PFSK-1 (cell line): ENCODE results near the gene RELA.
A peak's percentile ranks its signal among the peaks of the same experiment; 100 is the strongest.

Experiments
- POLR2AphosphoS5 ChIP-seq: IDR thresholded peaks from 2 replicates; pipeline ENCODE4 v1.6.1; 2012; ENCODE audit warnings: low read depth, mild to moderate bottlenecking, control low read depth, low read length, moderate library complexity
- REST ChIP-seq, 2 experiments: IDR thresholded peaks; 2 replicates each; pipeline versions ENCODE4 v1.6.1 to v1.8.0; 2011 to 2012; ENCODE audit warnings: low read depth in 2 of 2, low read length in 2 of 2, control low read depth in 1 of 2, inconsistent platforms in 1 of 2, mild to moderate bottlenecking in 1 of 2, moderate library complexity in 1 of 2; ENCODE audit not compliant: insufficient read depth in 1 of 2
- SIN3A ChIP-seq: IDR thresholded peaks from 2 replicates; pipeline ENCODE4 v1.6.1; 2012; ENCODE audit warnings: mild to moderate bottlenecking, low read length, moderate library complexity, borderline replicate concordance; ENCODE audit not compliant: insufficient read depth

GRCh38 chr11:65616575-65617001 lies 46.1 kb downstream of the RELA start:
- TF ChIP-seq REST (IDR thresholded peaks at IDR 0.05; ENCODE audit: insufficient read depth in 1 of 2, low read depth in 2 of 2, low read length in 2 of 2) = no peak
- 0 out of 2 replicates have a peak, but pooled peaks have one; percentile 16 for TF ChIP-seq SIN3A
- no peak for TF ChIP-seq POLR2AphosphoS5
